HG03460 (cell line): ENCODE measurements around the gene CYP1B1.
"Not testable (repeated sequence)": the region's sequence is repeated elsewhere in the genome, so short reads cannot be mapped to it uniquely, and the experiment has no call there.

Experiments
- ATAC-seq: cut with Tn5 transposase; IDR thresholded peaks from one replicate; pipeline ENCODE4 v1.9.1; 2021; ENCODE audit not compliant: unreplicated experiment

Gene CYP1B1

DNA sequence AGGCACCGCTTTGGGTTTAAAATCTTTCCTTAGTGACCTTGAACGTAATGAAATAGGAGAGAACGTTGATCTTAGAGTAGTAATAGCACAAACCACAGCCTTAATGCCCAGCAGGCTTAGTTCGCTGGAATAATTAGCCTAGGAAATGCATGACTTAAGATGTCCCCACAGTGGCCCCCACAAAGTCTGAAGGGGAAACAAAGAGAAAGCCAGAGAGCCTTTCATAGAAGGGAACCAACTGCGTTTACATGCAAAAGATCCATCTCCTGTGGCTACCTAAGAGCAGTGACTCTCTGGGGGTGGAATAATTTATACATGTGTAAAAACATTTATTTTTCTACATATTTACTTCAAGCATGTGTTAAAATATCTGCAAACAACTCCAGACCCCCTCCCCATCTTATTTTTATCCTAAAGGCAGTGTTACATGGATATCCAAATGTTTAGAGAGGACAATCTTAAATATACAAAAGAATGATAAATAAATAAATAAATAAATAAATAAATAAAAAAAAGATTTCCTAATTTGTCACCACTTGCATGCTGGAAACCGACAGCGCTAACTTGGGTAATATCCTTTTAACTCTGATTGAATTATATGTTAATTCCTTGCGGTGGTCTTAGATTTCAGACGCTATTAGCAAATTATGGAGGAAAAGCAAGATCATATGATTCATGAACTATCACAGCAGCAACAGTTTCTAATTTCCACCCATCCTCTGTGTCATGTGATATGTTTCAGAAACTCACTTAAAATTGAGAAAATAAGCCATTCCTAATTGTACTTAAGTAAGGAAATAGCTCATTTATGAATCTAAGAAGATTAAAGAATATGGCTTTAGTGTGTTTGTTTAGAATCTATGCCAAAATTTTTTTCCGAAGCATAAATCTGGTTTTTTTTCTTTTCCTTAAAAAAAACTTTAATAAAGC is 23.4 kb upstream of the CYP1B1 start:
- ATAC-seq = no peak

- ATAC-seq = no peak
These were observed 22.6 kb upstream of the CYP1B1 start for GRCh38 chr2:38098421-38099098.

DNA sequence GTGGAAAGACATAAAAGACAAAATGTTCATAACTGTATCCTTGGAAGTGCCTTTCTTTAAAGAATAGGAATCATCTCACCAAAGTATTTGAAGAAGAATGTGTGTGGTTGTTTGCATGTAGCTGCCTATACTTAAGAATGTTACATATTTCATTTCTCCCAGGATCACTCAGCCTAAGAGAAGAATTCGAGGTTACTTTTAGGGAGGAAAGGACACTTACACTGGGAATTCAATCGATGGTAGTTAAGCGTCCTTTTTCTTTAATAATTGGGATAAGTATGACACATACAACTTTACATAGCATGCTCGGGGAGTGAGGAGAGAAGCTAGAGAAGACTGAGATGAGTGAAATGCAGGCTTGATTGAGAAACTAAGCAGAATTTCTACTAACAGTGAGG is 22.0 kb upstream of the CYP1B1 start:
- no peak for ATAC-seq

- ATAC-seq = no peak
These were observed 21.5 kb upstream of the CYP1B1 start for GRCh38 chr2:38097258-38097987.

- ATAC-seq = no peak
These were observed 20.3 kb upstream of the CYP1B1 start for GRCh38 chr2:38095996-38096861.

DNA sequence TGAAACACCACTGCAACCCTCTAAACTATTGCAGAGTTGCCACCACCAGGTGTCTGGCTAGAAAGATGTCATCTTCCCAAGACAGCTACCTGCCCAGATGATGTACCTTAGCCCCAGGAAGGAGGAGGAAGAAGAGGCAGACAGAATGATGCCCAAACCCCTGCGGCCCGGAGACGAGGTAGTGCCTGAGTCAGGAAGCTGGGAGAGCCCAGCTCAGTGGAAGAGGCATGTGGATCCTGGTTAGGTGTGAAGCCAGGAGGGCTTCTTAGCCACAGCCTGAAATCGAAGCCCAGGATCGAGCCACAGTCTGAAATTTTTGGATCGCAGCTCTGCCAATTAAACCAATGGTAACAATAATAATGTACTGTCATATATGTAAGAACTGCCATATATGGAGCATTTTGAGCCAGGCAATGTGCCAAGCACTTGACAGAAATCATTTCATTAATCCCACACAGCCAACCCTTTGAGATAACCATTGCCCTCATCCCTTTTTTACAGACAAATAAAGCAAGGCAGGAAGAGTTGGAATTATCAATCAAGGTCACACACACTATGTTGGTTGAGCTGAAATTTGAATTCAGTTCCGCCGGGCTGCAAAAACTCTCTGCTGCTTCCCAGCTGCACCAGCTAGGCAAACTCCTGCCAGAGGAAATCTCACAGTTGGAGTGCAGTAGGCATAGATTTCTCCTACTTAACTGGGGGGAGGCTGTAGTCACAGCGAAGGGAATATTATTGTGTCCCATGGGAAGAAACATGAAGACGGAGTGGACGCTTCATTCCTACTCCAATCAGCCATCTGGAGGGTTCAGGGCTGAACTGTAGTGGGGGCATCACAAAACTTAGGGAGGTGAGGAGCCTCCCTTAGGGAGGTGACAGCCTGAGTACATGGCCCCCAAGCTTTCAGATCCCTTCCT is 19.4 kb upstream of the CYP1B1 start:
- ATAC-seq = no peak

- ATAC-seq = no peak
These were observed 17.7 kb upstream of the CYP1B1 start for GRCh38 chr2:38093527-38094165.

GRCh38 chr2:38092196-38092902 is 16.4 kb upstream of the CYP1B1 start:
- ATAC-seq = no peak

GRCh38 chr2:38091760-38092159 is 15.8 kb upstream of the CYP1B1 start:
- no peak for ATAC-seq

- ATAC-seq = no peak
These were observed 15.0 kb upstream of the CYP1B1 start for GRCh38 chr2:38090928-38091327.

DNA sequence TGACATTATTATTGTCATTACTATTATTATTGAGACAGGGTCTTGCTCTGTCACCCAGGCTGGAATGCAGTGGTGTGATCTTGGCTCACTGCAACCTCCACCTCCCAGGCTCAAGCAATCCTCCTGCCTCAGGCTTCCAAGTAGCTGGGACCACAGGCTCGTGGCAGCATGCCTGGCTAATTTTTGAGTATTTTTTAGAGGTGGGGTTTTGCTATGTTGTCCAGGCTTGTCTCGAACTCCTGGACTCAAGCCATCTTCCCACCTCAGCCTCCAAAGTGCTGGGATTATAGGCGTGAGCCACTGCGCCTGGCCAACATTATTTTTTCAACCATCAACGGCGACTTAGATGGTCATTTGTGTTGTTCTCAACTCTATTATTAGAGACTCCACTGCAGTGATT is 14.3 kb upstream of the CYP1B1 start:
- ATAC-seq = not testable (repeated sequence)

DNA sequence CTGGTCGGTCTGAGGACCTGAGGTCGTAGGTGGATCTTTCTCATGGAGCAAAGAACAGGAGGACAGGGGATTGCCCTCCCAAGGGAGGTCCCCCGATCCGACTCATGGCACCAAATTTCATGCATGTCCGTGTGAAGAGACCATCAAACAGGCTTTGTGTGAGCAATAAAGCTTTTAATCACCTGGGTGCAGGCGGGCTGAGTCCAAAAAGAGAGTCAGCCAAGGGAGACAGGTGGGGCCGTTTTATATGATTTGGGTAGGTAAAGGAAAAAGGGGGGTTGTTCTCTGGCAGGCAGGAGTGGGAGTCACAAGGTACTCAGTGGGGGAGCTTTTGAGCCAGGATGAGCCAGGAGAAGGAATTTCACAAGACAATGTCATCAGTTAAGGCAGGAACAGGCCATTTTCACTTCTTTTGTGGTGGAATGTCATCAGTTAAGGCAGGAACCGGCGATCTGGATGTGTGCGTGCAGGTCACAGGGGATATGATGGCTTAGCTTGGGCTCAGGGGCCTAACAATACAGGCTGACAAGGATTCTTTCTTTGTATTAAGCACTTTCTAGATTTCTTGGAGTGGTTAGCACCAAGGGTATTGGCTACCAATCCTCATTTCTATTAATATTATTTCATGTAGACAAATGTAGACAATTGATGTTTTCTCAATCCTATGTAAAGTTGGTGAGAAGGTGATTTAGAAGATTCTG is 10.2 kb upstream of the CYP1B1 start:
- not testable (repeated sequence) for ATAC-seq

GRCh38 chr2:38084556-38084955 is 8.6 kb upstream of the CYP1B1 start:
- not testable (repeated sequence) for ATAC-seq

DNA sequence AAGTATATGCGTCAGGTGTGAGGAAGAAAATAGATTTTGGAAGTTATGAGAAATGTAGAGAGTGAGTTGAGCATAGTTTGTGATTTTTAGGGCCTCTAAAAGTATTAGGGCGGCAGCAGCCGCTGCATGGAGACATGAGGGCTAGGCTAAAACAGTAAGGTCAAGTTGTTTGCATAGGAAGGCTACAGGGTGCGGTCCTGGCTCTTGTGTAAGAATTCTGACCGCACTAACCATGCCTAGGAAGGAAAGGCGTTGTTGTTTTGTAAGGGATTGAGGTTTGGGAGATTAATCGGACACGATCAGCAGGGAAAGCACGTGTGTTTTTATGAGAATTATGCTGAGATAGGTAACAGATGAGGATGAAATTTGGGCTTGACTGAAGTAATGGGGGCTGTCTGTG is 6.8 kb upstream of the CYP1B1 start:
- not testable (repeated sequence) for ATAC-seq

- ATAC-seq = no peak
These were observed 4.4 kb upstream of the CYP1B1 start for GRCh38 chr2:38080346-38080745.

- ATAC-seq = no peak
These were observed 3.4 kb upstream of the CYP1B1 start for GRCh38 chr2:38079116-38080052.

DNA sequence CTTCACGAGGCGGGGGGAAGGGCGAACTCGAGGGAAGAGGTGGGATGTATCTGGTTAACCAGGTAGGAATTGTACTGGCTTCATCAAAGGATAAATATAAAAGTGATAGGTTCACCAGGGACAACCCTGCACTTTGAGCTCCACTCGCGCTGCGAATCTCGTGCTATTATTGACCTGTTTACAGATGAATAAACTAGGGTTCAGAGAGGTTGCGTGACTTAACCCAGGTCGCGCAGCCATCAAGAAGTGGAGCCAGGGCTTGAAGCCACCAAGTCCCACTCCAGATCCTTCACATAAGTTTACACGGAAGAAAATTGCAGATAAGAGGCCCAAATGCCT is 1.4 kb upstream of the CYP1B1 start:
- no peak for ATAC-seq
